AG09309 (cell line): ENCODE results near the gene PSMC3.

ENCODE experiments used
- DNase-seq: peaks from one replicate; pipeline ENCODE4 v3.0.0-alpha.2; 2010; ENCODE audit warnings: low read depth
- H3K4me3 ChIP-seq: 2 replicates; pipeline ENCODE4 v1.5.1; 2011; ENCODE audit warnings: mild to moderate bottlenecking, low read depth, low read length, moderate library complexity; ENCODE audit not compliant: control insufficient read depth
- CTCF ChIP-seq: IDR thresholded peaks from 2 replicates; pipeline ENCODE4 v1.5.1; 2011; ENCODE audit warnings: mild to moderate bottlenecking, low read depth, low read length, inconsistent platforms; ENCODE audit not compliant: insufficient read depth, control insufficient read depth; ENCODE audit errors: missing control alignments

The PSMC3 gene

GRCh38 chr11:47445840-47446239 lies 19.6 kb upstream of the PSMC3 start:
- DNase-seq: no peak
- TF ChIP-seq CTCF: no peak
- H3K4me3 ChIP-seq: no peak overlapping the region

GRCh38 chr11:47443817-47444216 lies 17.6 kb upstream of the PSMC3 start:
- no peak for DNase-seq
- no peak for TF ChIP-seq CTCF

GRCh38 chr11:47443028-47443700 lies 16.9 kb upstream of the PSMC3 start:
- H3K4me3 ChIP-seq: no peak overlapping the region
- no peak for DNase-seq
- no peak for TF ChIP-seq CTCF

More at GRCh38 chr11:47443817-47444216, 17.6 kb upstream of the PSMC3 start:
- no peak overlapping the region for H3K4me3 ChIP-seq

- no peak for TF ChIP-seq CTCF
- no peak overlapping the region for H3K4me3 ChIP-seq
- no peak for DNase-seq
Observed at GRCh38 chr11:47442514-47442913, 16.3 kb upstream of the PSMC3 start.

GRCh38 chr11:47441421-47441820 lies 15.2 kb upstream of the PSMC3 start:
- no peak overlapping the region for H3K4me3 ChIP-seq
- no peak for TF ChIP-seq CTCF
- no peak for DNase-seq

- no peak for TF ChIP-seq CTCF
- DNase-seq: no peak
- no peak overlapping the region for H3K4me3 ChIP-seq
Observed at GRCh38 chr11:47440054-47440476, 13.8 kb upstream of the PSMC3 start.

- no peak for DNase-seq
- H3K4me3 ChIP-seq: no peak overlapping the region
- no peak for TF ChIP-seq CTCF
Observed at GRCh38 chr11:47438721-47439120, 12.5 kb upstream of the PSMC3 start.
